ENCODE data around the gene SERP2. TPM values are rescaled to one million over a fixed set of nuclear protein-coding genes. Genes with fewer than 3 reads are reported as not detected.

SERP2 gene
- total and polyA plus RNA-seq, 9 donors, result 4.6 to 6.8 (median 5.5) TPM

GRCh38 chr13:44396701-44397580 lies 23.3 kb downstream of the SERP2 start:
- peak overlapping the region; percentile 76 for H3K27ac ChIP-seq (ENCODE audit: low read length)
- DNase-seq, result peak; percentile 81
- 21% methylated on average over 19 of the region's 26 CpGs for WGBS (ENCODE audit: insufficient coverage)
- H3K9me3 ChIP-seq (replicated peaks; ENCODE audit: control insufficient read depth, low read depth, low read length), result no peaks in the 10 kb centered on the region
- no peaks in the 10 kb centered on the region for H3K27me3 ChIP-seq (ENCODE audit: control insufficient read depth, insufficient read depth, low read length)
- no peaks in the 10 kb centered on the region for H3K36me3 ChIP-seq (ENCODE audit: control insufficient read depth, insufficient read depth, low read length)
- peak overlapping the region; percentile 9 for H3K4me3 ChIP-seq (ENCODE audit: low read length)
- H3K4me1 ChIP-seq (ENCODE audit: control insufficient read depth, insufficient read depth, low read length), result peaks cover 21% of the 10 kb centered on the region

- DNase-seq, result no peak
- Histone ChIP-seq H3K4me1 (ENCODE audit: control insufficient read depth, insufficient read depth, low read length) (peaks cover 22% of the 10 kb centered on the region), H3K9me3 (replicated peaks; ENCODE audit: control insufficient read depth, low read depth, low read length) (no peaks in the 10 kb centered on the region), H3K36me3 (ENCODE audit: control insufficient read depth, insufficient read depth, low read length) (no peaks in the 10 kb centered on the region), H3K27ac (ENCODE audit: low read length) (peak overlapping the region; percentile 76), H3K4me3 (ENCODE audit: low read length) (no peak overlapping the region), H3K27me3 (ENCODE audit: control insufficient read depth, insufficient read depth, low read length) (peaks cover 2% of the 10 kb centered on the region)
- no CpG with 5 or more reads among the region's 3 CpGs for WGBS (ENCODE audit: insufficient coverage)
Measured at GRCh38 chr13:44397766-44398223, 24.2 kb downstream of the SERP2 start.

- Histone ChIP-seq H3K36me3 (ENCODE audit: control insufficient read depth, insufficient read depth, low read length) (no peaks in the 10 kb centered on the region), H3K27ac (ENCODE audit: low read length) (no peak overlapping the region), H3K9me3 (replicated peaks; ENCODE audit: control insufficient read depth, low read depth, low read length) (no peaks in the 10 kb centered on the region), H3K4me3 (ENCODE audit: low read length) (no peak overlapping the region), H3K27me3 (ENCODE audit: control insufficient read depth, insufficient read depth, low read length) (peaks cover 5% of the 10 kb centered on the region), H3K4me1 (ENCODE audit: control insufficient read depth, insufficient read depth, low read length) (peaks cover 26% of the 10 kb centered on the region)
- 76% methylated on average over 3 of the region's 3 CpGs for WGBS (ENCODE audit: insufficient coverage)
- no peak for DNase-seq
Measured at GRCh38 chr13:44398606-44399005, 25.0 kb downstream of the SERP2 start.

GRCh38 chr13:44399074-44399473 lies 25.4 kb downstream of the SERP2 start:
- Histone ChIP-seq H3K27ac (ENCODE audit: low read length) (no peak overlapping the region), H3K27me3 (ENCODE audit: control insufficient read depth, insufficient read depth, low read length) (peaks cover 7% of the 10 kb centered on the region), H3K36me3 (ENCODE audit: control insufficient read depth, insufficient read depth, low read length) (no peaks in the 10 kb centered on the region), H3K4me1 (ENCODE audit: control insufficient read depth, insufficient read depth, low read length) (peaks cover 27% of the 10 kb centered on the region), H3K9me3 (replicated peaks; ENCODE audit: control insufficient read depth, low read depth, low read length) (no peaks in the 10 kb centered on the region), H3K4me3 (ENCODE audit: low read length) (no peak overlapping the region)
- WGBS (ENCODE audit: insufficient coverage), result no CpG with 5 or more reads among the region's 3 CpGs
- no peak for DNase-seq

- Histone ChIP-seq H3K27me3 (ENCODE audit: control insufficient read depth, insufficient read depth, low read length) (peaks cover 15% of the 10 kb centered on the region), H3K27ac (ENCODE audit: low read length) (no peak overlapping the region), H3K4me1 (ENCODE audit: control insufficient read depth, insufficient read depth, low read length) (peaks cover 30% of the 10 kb centered on the region), H3K9me3 (replicated peaks; ENCODE audit: control insufficient read depth, low read depth, low read length) (no peaks in the 10 kb centered on the region), H3K4me3 (ENCODE audit: low read length) (no peak overlapping the region), H3K36me3 (ENCODE audit: control insufficient read depth, insufficient read depth, low read length) (no peaks in the 10 kb centered on the region)
- no peak for DNase-seq
Measured at GRCh38 chr13:44400736-44401135, 27.1 kb downstream of the SERP2 start.

- no peak for DNase-seq
- no peak overlapping the region for H3K27ac ChIP-seq (ENCODE audit: low read length)
- H3K4me3 ChIP-seq (ENCODE audit: low read length), result no peak overlapping the region
Measured at GRCh38 chr13:44401577-44401976, 28.0 kb downstream of the SERP2 start.

GRCh38 chr13:44402899-44403445 lies 29.3 kb downstream of the SERP2 start:
- Histone ChIP-seq H3K4me1 (ENCODE audit: control insufficient read depth, insufficient read depth, low read length) (peaks cover 10% of the 10 kb centered on the region), H3K27me3 (ENCODE audit: control insufficient read depth, insufficient read depth, low read length) (peaks cover 15% of the 10 kb centered on the region), H3K9me3 (replicated peaks; ENCODE audit: control insufficient read depth, low read depth, low read length) (no peaks in the 10 kb centered on the region), H3K4me3 (ENCODE audit: low read length) (no peak overlapping the region), H3K27ac (ENCODE audit: low read length) (no peak overlapping the region), H3K36me3 (ENCODE audit: control insufficient read depth, insufficient read depth, low read length) (no peaks in the 10 kb centered on the region)
- 74% methylated on average over 7 of the region's 13 CpGs for WGBS (ENCODE audit: insufficient coverage)
- peak; percentile 48 for DNase-seq

More at GRCh38 chr13:44401577-44401976, 28.0 kb downstream of the SERP2 start:
- WGBS (ENCODE audit: insufficient coverage), result 50% methylated on average over 2 of the region's 2 CpGs
- Histone ChIP-seq H3K9me3 (replicated peaks; ENCODE audit: control insufficient read depth, low read depth, low read length) (no peaks in the 10 kb centered on the region), H3K4me1 (ENCODE audit: control insufficient read depth, insufficient read depth, low read length) (peaks cover 24% of the 10 kb centered on the region), H3K27me3 (ENCODE audit: control insufficient read depth, insufficient read depth, low read length) (peaks cover 15% of the 10 kb centered on the region), H3K36me3 (ENCODE audit: control insufficient read depth, insufficient read depth, low read length) (no peaks in the 10 kb centered on the region)

- Histone ChIP-seq H3K36me3 (ENCODE audit: control insufficient read depth, insufficient read depth, low read length) (no peaks in the 10 kb centered on the region), H3K4me3 (ENCODE audit: low read length) (no peak overlapping the region), H3K27ac (ENCODE audit: low read length) (no peak overlapping the region), H3K27me3 (ENCODE audit: control insufficient read depth, insufficient read depth, low read length) (peaks cover 15% of the 10 kb centered on the region), H3K4me1 (ENCODE audit: control insufficient read depth, insufficient read depth, low read length) (peaks cover 9% of the 10 kb centered on the region), H3K9me3 (replicated peaks; ENCODE audit: control insufficient read depth, low read depth, low read length) (no peaks in the 10 kb centered on the region)
- 69% methylated on average over 3 of the region's 11 CpGs for WGBS (ENCODE audit: insufficient coverage)
- peak; percentile 31 for DNase-seq
Measured at GRCh38 chr13:44403461-44404056, 29.9 kb downstream of the SERP2 start.

- Histone ChIP-seq H3K4me1 (ENCODE audit: control insufficient read depth, insufficient read depth, low read length) (peaks cover 9% of the 10 kb centered on the region), H3K27ac (ENCODE audit: low read length) (no peak overlapping the region), H3K9me3 (replicated peaks; ENCODE audit: control insufficient read depth, low read depth, low read length) (no peaks in the 10 kb centered on the region), H3K36me3 (ENCODE audit: control insufficient read depth, insufficient read depth, low read length) (no peaks in the 10 kb centered on the region), H3K4me3 (ENCODE audit: low read length) (no peak overlapping the region), H3K27me3 (ENCODE audit: control insufficient read depth, insufficient read depth, low read length) (peaks cover 15% of the 10 kb centered on the region)
- no peak for DNase-seq
- 65% methylated on average over 9 of the region's 15 CpGs for WGBS (ENCODE audit: insufficient coverage)
Measured at GRCh38 chr13:44404261-44405132, 30.9 kb downstream of the SERP2 start.

Data from muscle of leg (tissue), 11 donors.